Stimulated activated CD4-positive, alpha-beta T cell treated with anti-CD3 and anti-CD28 coated beads, Interleukin-4, amount 100 ng/mL, for 4 hours (primary cell): ENCODE measurements around the gene SAP130.
"Not testable (repeated sequence)": the region's sequence is repeated elsewhere in the genome, so short reads cannot be mapped to it uniquely, and the experiment has no call there.

ENCODE experiments used
- DNase-seq, 2 experiments: peaks; one replicate each; pipeline ENCODE4 v3.0.0-alpha.2; 2020

The SAP130 gene

DNA sequence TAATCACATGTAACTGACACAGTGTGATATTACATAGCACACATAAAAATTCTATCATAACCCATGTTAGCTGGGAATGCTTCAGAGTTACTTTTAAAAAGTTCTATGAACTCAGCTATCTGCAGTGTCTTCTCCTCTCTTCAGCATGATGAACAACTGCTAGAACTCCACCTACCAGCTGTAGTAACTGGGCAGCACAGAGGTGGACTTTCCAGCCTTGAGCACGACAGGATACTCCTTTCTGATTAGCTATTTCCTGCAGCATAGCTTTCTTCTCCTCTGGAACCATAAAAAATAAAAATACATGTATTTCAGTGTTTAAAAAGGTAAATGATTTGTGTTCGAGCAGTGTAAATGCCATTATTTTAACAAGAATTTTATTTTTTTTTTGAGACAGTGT, 82.6 kb downstream of the SAP130 start:
- DNase-seq, result no peak

DNA sequence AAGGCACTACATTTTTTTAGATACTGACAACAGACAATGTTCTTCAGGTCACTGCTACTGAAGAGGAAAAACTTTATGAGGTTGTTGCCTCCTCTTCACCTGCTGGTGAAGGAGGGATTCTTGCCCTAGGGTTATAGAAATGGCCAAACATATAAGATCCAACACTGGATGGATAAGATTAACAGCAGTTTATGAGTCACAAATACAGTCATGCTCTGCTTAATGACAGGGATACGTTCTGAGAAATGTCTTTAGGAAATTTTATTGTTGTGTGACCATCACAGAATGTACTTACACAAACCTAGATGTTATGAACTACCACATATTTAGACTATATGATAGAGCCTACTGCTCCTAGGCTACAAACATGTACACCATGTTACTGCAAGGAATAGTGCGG, 84.7 kb downstream of the SAP130 start:
- DNase-seq, result no peak

DNA sequence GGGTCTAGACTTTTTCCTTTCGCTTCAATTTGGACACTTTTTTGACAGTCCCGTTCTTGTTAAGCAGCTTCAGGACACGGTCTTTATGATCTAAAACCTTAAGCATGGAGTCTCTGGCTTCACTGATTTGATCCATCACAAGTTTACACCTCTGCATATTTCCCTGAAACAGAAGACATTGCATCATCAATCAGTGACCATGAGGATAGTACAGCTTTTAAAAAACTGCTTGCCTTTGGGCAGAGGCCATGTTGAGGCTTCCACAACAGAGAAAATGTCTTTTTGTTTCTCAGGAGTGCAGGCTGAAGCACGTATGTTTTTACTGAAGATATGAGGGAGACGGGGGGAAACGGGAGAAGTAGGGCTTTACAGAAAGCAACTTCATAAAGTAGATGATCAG, 85.9 kb downstream of the SAP130 start:
- DNase-seq, result no peak

DNA sequence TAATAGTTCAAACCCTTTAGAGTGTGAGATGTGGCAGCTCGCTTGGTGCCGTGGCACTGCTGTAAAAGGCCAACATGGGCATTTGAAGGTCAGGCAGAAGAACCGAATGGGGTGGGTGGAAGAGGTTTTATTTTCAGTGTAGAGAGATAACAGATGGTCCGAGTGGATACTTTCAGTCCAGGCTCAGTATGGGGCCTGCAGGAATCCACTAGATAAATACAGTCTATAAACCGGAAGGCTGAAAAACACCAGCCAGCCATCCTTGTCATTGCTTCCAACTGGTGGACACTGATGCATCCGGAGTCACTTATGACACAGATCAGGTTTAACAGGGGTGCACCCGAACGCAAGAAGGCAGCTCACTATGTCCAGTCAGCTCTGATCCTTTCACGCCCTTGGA, 86.4 kb downstream of the SAP130 start:
- no peak for DNase-seq

DNA sequence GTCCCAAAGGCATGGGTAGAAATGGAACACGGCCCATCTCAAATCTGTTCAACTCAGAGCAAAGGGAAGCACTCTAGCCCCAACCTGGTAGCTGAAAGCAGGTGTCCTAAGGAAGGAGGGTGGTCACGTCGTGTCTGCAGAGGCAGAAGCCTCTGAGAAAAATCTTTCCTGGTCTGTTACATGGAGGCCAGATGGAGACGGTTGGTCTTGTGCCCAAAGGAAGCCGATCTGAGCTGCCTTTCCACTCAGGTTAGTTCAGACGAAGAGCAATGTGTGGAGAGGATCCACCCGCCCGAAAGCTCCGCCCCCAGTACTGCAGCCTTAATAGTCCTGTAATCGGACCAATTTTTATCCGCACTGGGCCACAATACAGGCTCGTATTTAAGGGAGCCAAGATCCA, 87.2 kb downstream of the SAP130 start:
- DNase-seq, result no peak

DNA sequence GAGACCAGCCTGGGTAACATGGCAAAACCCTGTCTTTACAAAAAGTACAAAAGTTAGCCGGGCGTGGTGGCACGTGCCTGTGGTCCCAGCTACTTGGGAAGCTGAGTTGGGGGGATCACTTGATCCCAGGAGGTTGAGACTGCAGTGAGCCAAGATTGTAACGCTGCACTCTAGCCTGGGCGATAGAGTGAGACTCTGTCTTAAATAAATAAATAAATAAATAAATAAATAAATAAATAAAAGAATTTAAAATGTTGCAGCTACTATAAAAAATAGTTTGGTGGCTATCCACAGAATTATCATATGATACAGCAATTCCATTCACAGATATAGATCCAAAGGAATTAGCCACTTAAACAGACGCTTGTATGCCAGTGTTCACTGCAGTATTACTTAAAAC, 92.5 kb downstream of the SAP130 start:
- no peak for DNase-seq

DNA sequence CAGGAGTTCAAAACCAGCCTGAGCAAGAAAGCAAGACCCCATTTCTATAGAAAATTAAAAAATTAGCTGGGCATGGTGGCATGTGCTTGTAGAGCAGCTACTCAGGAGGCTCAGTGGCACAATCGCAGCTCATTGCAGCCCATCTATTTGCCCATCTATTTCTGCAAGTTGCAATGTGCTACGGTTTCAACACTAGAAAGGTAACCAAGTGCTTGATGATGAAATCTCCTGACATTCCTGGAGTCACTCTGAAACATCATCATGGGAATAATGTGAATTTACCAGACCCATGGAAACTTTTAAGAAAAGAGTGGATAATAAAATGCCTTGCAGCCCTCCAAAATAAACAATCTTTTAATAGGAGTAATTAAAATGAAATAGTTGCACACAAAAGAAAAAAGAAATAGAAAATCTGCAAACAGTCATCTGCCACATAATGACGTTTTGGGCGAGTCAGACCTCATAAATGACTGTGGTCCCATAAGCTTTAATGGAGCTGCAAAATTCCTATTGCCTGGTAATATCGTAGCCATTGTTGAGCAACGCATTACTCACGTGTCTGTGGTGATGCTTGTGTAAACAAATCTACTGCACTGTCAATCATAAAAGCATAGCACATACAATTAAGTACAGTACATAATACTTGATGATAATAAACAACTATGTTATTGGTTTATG, 95.5 kb downstream of the SAP130 start:
- DNase-seq, result no peak

DNA sequence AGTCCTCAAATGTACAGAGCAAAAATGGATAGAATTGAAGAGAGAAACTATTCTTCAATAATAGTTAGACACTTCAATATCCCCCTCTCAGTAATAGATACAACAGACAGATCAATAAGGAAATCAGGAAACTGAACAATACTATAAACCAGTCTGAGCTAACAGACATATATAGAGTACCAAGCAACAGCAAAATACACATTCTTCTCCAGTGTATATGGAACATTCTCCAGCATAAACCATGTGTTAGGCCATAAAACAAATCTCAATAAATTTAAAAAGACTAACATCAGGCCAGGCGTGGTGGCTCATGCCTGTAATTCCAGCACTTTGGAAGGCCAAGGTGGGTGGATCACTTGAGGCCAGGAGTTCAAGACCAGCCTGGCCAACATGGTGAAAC, 98.4 kb downstream of the SAP130 start:
- DNase-seq, result no peak

DNA sequence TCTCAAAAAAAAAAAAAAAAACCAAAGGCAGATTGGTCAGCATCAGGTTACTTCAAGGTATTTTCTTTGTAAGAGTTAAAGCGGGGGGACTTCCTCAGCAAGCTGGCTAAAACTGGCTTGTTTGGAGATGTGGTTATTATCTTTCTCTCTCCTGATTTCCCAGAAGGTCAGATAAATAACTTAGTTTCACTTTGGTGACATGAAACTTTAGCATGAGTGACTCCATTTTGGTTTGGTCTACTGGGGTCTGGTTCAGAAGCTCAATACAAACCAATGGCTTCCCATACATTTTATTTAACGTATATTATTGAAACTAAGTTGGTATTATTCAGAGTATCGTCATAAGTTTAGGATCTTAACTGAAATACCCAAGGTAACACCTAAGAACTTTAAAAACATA, 100.5 kb downstream of the SAP130 start:
- DNase-seq, result no peak

DNA sequence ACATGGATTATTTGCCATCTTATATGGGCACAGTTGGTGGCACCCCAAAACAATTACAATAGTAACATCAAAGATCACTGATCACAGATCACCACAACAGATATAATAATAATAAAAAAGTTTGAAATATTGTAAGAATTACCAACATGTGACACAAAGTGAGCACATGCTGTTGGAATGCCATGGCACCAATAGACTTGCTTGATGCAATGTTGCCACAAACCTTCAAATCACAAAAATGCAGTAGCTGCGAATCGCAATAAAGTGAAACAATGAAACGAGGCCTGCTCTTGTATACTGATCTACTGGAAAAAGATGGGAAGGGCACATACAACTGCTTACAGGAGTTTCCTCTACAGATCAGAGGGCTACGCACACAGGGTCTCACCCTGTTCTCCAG, 109.9 kb downstream of the SAP130 start:
- DNase-seq, result no peak

DNA sequence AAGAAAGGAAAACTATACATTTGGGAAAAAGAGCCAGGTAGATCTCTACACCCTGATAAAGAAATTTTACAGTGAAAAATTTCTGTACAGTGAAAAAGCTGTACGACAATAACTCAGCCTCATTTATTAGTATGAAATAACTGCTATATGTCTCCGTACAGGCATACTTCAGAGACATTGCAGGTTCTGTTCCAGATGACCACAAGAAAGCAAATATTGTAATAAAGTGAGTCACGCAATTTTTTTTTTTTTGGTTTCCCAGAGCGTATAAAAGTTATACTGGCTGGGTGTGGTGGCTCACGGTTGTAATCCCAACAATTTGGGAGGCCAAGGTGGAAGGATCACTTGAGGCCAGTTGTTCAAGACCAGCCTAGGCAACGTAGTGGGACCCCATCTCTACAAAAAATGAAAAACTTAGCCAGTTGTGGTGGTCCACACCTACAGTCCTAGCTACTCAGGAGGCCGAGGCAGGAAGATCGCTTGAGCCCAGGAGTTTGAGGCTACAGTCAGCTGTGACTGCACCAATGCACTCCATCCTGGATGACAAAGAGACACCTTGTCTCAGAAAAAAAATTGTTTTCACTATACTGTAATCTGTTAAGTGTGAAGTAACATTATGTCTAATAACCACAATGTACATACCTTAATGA, 113.9 kb downstream of the SAP130 start:
- no peak for DNase-seq

DNA sequence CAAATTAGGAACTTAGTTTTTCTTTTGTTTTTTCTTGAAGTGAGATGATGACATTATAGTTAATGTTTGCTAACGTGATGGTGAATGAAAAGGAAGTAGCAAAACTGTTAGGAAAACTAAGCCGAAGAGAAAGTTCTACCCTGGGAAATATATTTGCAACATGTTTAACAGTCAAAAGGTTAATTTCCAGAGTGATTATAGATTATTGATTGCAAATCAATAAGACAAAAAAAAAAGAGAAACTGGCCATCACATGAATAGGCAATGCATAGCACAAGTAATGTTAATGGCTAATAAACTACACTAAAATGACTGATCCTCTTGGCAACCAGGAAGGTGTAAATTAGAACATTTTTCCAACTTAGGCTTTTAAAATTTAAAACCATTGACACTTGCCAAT, 116.1 kb downstream of the SAP130 start:
- DNase-seq, result no peak

DNA sequence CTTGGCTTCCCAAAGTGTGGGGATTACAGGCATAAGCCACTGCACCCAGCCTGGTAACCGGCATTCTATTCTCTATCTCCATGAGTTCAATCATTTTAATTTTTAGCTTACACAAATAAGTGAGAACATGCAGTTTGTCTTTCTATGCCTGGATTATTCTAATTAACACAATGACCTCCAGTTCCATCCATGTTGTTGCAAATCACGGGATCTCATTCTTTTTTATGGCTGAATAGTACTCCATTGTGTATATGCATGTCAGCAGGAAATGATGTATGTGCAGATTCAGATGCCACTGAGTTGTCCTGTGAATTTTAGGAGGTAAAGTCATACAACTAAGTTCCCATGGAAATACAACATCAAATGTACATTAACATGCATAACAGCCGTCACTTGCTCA, 117.4 kb downstream of the SAP130 start:
- no peak for DNase-seq

DNA sequence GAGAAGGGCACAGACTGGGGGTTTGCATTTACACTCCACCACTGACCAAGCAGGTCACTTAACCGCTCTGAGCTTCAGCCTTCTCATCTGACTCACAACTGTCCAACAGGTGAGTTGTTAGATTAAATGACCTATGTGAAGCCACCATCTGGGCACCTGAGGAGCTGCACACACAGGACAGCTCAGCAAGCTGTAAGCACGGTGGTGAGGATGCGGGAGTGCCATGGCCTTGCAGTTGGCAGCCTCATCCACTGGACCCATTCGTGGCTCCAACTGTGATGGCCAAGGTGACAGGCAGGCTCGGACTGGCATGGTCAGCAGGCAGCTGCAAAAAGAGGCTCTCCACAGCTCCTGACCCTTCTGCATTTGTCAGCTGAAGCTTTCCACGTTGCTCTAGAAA, 118.8 kb downstream of the SAP130 start:
- DNase-seq, result no peak

DNA sequence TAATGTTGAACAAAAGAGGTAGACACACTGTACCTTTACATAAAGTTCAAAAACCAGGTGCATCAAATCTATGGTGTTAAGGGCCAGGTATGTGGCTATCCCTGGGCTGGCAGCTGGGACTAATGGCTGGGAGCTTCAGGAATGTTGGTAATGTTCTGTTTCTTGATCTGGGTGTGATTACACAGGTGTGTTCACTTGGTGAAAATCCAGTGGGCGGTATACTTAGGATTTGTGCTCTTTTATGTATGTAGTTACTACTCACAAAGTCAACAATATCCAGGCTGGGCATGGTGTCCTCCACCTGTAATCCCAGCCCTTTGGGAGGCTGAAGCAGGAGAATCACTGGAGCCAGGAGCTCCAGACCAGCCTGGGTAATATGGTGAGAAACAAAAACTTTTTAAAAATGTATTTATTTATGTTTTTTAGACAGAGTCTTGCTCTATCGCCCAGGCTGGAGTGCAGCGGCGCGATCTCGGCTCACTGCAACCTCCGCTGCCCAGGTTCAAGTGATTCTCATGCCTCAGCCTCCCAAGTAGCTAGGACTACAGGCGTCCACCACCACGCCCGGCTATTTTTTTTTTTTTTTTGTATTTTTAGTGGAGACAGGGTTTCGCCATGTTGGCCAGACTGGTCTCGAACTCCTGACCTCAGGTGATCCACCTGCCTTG, 120.0 kb downstream of the SAP130 start:
- not testable (repeated sequence) for DNase-seq

DNA sequence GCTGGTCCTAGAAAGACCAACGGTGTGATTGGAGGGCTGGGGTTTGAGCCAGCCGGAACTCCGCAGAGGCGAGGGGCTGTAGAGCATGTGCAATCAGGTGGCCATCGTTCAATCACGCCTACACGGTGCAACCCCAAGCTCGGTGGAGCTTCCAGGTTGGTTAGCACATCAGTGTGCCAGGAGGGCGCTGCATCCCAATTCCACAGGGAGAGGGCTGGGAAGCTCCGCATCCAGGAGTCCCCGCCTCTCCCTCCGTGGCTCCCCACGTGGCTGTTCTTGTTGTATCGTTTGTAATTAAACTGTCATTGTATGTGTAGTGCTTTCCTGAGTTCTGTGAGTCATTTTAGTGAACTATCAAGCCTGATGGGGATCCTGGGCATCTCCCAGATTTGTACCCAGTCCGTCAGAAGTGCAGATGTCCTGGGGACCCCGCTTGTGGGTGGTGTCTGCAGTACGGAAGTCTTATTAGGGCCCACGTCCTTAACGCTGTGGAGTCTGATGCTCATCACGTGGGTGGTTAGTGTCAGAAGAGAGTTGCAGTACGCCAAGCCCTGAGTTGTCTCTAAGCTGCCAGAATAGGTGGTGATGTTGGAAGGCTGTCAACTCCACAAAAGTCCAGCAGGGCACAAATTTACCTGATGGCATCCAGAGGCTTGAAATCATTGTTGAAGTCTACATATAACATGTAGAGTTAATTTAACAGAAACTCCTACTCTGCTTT, 121.5 kb downstream of the SAP130 start:
- DNase-seq, result no peak

DNA sequence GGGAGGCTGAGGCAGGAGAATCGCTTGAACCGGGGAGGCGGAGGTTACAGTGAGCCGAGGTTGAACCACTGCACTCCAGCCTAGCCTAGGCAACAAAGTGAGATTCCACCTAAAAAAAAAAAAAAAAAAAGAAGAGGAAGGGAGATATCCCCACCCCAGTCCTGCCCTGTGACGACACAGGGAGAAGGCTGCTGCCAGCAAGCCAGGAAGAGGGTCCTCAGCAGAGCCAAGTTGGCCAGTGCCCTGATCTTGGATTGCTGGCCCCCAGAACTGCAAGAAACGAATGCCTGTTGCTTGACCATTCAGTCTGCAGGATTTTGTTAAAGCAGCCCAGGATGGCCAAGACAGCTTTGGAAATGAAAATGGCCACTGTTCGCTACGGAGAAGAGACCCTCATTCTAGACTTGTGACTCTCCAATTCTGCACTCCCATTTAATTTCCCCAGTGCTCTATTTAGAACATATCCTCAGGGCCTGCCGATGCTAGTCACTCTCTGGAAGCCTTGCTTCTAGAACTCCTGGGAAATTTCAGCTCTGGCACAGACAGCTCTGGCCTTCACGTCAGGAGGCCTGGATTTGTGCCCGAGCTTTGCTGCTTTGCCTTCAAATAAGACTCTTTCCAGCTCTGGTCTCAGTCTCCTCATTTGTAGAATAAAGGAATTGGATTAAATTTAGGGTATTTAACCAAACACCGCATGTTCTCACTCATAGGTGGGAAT, 126.4 kb downstream of the SAP130 start:
- DNase-seq, result no peak

DNA sequence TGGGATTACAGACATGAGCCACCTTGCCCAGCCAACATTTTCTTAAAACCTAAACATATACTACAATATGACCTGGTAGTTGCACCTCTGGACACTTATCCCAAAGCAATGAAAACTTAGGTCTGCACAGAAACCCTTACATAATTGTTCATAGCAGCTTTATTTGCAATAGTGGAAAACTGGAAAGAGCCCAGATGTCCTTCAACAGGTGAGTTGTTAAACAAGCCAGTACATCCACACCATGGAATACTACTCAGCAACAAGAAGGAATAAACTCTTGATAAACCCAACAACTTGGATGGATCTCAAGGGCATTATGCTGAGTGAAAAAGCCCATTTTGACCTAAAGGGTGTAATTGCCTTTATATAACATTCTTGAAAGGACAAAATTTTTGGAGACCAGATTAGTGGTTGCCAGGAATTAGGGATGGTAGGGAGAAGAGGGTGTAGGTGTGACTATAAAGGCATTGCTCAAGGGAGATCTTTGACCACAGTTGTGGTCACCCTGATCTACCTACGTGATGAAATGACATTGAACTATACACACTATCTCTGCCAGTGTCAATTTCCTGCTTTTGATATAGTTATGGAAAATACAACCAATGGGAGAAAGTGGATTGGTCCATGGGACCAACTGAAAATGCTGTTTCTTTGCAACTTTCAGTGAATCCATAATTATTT, 130.2 kb downstream of the SAP130 start:
- DNase-seq, result no peak

DNA sequence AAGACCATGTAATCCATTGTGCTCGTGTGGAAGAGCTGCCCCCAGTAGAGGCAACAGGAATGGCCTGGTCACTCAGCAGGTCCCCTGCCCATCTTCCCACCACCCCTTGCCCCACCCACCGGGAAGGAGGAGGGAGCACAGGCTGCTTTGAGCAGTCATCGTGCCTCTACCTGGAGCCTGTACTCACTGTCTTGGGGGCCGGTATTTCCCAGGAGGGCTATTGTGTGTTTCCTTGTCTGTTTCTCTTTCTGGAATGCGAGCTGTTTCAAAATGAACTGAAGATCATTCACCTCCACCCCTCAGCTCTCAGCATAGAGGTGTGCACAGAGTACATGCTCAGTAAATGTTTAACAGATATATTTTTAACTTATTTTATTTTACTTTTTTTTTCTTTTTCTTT, 134.4 kb downstream of the SAP130 start:
- DNase-seq, result no peak

DNA sequence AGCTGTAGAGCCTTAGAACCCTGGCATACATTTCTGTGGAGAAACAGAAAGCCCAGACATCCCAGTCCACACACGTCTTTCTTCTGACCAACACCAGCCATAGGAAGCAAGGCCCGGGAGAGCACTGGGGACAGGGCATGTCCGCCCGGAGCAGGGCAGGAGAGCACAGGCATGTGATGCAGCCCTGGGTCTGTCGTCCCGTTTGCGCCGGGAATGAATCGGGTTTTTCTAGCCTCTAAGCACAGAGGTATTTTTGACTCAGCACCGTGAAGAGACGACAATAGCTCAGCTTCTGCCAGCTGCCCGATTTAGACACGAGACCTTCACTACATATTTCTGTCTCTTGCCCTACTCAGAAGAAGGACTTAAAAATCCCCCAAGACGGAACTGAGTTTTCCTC, 134.8 kb downstream of the SAP130 start:
- DNase-seq, result no peak

DNA sequence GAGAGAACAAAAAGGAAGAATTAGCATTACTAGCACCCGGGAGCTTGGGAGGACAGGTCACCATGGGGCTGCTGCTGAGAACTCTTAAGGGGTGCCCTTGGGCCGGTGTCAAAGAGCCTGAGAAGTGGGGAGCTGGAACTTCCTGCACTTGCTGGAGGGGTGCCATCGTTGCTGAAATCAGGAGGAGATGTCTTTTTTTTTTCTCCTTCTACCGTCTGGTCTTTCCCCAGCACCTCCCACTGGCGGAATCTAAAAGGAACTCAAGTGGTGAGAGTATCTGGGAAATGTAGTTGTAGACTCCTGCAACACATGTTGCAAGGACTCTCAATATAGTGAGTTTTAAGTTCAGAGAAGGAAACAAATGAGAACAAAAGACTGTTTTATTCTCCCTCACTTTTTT, 136.0 kb downstream of the SAP130 start:
- no peak for DNase-seq
